A549 treated with GW870086 at 1 μM for 4 hours (cell line): ENCODE results near the gene HAUS1. TPM values are rescaled to one million over a fixed set of nuclear protein-coding genes. Genes with fewer than 3 reads are reported as not detected.

Experiments
- total RNA-seq: library from RNA; stranded (reverse); fragments of 200-300 nt; extraction: Qiagen RNA extraction; gene quantifications from 5 replicates; pipeline ENCODE4 v1.2.3, GENCODE V29; 2022; ENCODE audit warnings: low read depth

Gene HAUS1, protein sequence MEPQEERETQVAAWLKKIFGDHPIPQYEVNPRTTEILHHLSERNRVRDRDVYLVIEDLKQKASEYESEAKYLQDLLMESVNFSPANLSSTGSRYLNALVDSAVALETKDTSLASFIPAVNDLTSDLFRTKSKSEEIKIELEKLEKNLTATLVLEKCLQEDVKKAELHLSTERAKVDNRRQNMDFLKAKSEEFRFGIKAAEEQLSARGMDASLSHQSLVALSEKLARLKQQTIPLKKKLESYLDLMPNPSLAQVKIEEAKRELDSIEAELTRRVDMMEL
- 32.2 to 44.6 TPM (median 36.0 TPM) in 5 replicates for total RNA-seq

DNA sequence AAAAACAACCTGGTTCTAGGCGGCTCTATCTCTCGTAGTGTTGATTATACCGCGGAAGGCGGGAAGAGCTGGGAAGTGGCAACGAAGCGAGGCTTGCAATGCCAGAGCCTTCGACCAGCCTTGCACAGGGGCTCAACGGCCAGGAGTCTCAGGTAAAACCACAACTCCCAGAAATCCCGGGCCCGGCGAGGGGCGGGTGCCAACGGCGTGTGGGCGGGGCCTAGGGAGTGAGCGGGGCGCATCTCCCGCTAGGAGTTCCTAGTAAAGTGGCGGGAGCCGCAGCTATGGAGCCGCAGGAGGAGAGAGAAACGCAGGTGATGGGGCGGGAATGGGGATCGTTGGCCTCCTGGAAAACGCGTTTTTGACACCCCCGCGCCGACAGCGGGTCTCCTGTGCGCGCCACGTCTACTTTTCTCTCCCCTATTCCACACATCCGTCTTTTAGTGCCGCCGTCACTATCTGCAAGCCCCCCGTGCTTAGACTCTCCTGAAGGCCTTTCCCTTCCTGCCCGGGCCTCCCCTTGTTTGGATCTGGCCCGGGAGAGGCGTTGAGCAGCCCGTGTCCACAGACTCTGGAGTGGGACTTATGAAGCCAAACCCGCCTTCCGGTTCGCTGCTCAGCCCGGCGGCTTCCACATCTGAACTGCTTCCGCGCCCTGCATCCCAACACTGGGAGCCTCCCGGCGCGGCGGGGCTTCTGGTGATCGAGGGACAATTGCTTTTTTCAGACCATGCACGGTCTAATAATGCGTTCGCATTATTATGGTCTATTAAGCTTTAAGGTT, at the start of gene HAUS1:
Gene HAUS1, plus strand, starts transcription at position 258 of the 784 bp plus-strand sequence. Its CDS starts 27 bp downstream, at position 285.

DNA sequence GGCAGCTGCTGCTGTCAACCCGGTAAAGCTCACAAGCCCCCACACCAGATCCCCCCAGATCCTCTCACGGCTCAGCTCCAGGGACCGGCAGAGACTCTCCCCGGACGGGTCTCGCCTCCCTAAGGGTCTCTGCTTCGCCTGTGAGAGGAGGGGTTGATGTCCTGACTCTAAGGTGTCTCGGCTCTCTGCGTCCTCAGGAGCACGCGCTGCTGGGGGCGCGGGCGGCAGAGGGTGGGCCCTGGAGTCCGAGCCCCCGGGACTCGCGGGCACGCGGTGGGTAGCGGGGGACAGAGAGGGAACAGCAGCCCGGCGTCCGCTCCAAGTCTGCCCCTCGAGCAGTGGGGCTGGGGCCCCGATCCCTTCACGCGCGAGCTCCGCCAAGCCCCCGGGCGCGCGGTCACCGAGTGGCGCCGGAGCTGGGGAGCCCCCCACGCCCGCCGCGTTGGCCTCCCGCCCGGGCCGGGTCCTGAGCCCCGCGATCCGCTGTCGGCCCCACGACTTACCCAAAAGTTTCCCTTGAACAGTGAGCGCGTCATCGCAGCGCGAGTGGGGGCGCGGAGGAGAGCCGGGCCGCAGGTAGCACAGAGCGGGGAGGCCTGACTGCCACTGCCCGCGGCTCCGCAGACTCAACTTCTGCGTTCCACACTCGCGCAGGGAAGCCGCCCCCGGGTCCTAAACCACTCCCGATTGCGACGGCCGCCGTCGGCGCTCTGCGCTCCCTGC, 32.4 kb upstream of the HAUS1 start, which contains the start of gene PSTPIP2:
Gene PSTPIP2, minus strand, starts transcription at position 608 of the 723 bp plus-strand sequence. Its CDS starts 72 bp downstream, at position 536.

GRCh38 chr18:46097801-46098615, 6.2 kb upstream of the HAUS1 start, which contains the start of gene ATP5F1A:
Gene ATP5F1A (minus strand): TSS chr18:46098296. CDS start chr18:46098231, 65 bp downstream.

Other genes starting within 250 kb of the HAUS1 start
- gene EPG5, start 137.1 kb upstream of the HAUS1 start, total RNA-seq = 3.1 to 4.0 TPM (median 3.6 TPM) in 5 replicates
- 0.12 to 0.44 TPM (median 0.24 TPM) in 5 replicates for gene PSTPIP2, start 32.1 kb upstream of the HAUS1 start, total RNA-seq
- 304 to 327 TPM (median 322 TPM) in 5 replicates for gene ATP5F1A, start 6.1 kb upstream of the HAUS1 start, total RNA-seq